Measurements from ENCODE around the gene DLG1. TPM values are rescaled to one million over a fixed set of nuclear protein-coding genes. Genes with fewer than 3 reads are reported as not detected.
A peak's percentile ranks its signal among the peaks of the same experiment; 100 is the strongest.

DLG1 gene
- total RNA-seq, result 115 TPM

GRCh38 chr3:197298341-197298944, at the start of gene DLG1:
Gene DLG1 (minus strand): TSS chr3:197298612. CDS start chr3:197297204, 1,408 bp downstream.
- Histone ChIP-seq H3K27ac (peak within 1 kb of the TSS; percentile 95), H3K4me1 (peaks cover 19% of the 10 kb centered on the region), H3K4me3 (peak within 1 kb of the TSS; percentile 96), H3K36me3 (peaks cover 0 to 6% of the 10 kb centered on the region in 2 donors), H3K27me3 (no peaks in the 10 kb centered on the region), H3K9me3 (no peaks in the 10 kb centered on the region)
- no peak for DNase-seq (ENCODE audit: extremely low spot score in 2 of 2)
- intact Hi-C loops (cut with DNase I), result no loop called here
- TF ChIP-seq POLR2AphosphoS5 (IDR thresholded peaks at IDR 0.05; ENCODE audit: insufficient read depth in 1 of 2, low read depth in 1 of 2) (peak in 1 of 2 donors; percentile 78), POLR2A (IDR thresholded peaks at IDR 0.05) (peak in 1 of 2 donors; percentile 23)
- TF ChIP-seq, protein P1, sequence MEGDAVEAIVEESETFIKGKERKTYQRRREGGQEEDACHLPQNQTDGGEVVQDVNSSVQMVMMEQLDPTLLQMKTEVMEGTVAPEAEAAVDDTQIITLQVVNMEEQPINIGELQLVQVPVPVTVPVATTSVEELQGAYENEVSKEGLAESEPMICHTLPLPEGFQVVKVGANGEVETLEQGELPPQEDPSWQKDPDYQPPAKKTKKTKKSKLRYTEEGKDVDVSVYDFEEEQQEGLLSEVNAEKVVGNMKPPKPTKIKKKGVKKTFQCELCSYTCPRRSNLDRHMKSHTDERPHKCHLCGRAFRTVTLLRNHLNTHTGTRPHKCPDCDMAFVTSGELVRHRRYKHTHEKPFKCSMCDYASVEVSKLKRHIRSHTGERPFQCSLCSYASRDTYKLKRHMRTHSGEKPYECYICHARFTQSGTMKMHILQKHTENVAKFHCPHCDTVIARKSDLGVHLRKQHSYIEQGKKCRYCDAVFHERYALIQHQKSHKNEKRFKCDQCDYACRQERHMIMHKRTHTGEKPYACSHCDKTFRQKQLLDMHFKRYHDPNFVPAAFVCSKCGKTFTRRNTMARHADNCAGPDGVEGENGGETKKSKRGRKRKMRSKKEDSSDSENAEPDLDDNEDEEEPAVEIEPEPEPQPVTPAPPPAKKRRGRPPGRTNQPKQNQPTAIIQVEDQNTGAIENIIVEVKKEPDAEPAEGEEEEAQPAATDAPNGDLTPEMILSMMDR (IDR thresholded peaks at IDR 0.05), result no peak

DNA sequence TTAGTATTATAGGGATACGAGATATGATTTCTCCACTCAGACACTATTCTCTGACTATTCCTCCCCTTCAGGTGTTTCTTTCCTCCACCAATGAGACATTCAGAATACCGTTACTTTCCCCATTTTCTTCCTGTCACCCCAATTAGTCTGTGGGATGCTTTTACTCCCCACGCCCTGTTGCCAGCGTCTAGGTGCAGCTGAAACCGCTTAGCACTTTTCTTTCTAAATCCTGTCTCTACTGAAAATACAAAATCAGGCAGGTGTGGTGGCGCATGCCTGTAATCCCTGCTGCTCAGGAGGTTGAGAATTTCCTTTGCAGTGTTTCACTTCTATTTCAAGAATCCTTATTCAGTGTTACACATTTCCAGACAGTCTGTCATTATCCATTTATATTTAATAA, 49.6 kb upstream of the DLG1 start:
- intact Hi-C loops (cut with DNase I), result no loop called here
- TF ChIP-seq POLR2AphosphoS5 (IDR thresholded peaks at IDR 0.05; ENCODE audit: insufficient read depth in 1 of 2, low read depth in 1 of 2) (no peak), POLR2A (IDR thresholded peaks at IDR 0.05) (no peak)
- TF ChIP-seq, protein P1 (IDR thresholded peaks at IDR 0.05), result no peak
- Histone ChIP-seq H3K4me1 (peaks cover 10% of the 10 kb centered on the region), H3K9me3 (no peaks in the 10 kb centered on the region), H3K4me3 (no peak overlapping the region), H3K36me3 (no peaks in the 10 kb centered on the region), H3K27me3 (no peaks in the 10 kb centered on the region), H3K27ac (no peak overlapping the region)
- DNase-seq (ENCODE audit: extremely low spot score in 2 of 2), result no peak

DNA sequence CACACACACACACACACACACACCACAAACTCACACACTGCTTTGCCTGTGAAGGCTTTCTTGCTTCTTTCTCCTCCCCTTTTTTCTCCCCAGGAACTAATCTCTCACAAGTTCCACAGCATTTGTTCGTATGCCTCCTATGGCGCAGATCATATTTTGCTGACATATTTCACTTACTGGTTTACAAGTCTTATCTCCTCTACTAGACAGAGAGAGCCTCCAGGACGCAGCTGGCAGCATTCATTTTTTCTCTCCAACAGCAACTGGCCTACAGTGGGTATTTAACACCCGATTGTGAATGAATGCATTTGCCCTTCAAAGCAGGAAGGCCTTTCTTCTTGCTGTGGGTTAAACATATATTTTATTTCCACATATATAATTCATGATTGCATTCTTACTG, 47.0 kb upstream of the DLG1 start:
- intact Hi-C loops (cut with DNase I), result no loop called here
- no peak overlapping the region for H3K4me3 ChIP-seq
- no peak overlapping the region for H3K27ac ChIP-seq
- TF ChIP-seq POLR2AphosphoS5 (IDR thresholded peaks at IDR 0.05; ENCODE audit: insufficient read depth in 1 of 2, low read depth in 1 of 2) (no peak), POLR2A (IDR thresholded peaks at IDR 0.05) (no peak)
- peaks cover 3% of the 10 kb centered on the region for H3K4me1 ChIP-seq
- no peaks in the 10 kb centered on the region for H3K27me3 ChIP-seq
- H3K36me3 ChIP-seq, result no peaks in the 10 kb centered on the region
- DNase-seq (ENCODE audit: extremely low spot score in 2 of 2), result no peak
- no peaks in the 10 kb centered on the region for H3K9me3 ChIP-seq

DNA sequence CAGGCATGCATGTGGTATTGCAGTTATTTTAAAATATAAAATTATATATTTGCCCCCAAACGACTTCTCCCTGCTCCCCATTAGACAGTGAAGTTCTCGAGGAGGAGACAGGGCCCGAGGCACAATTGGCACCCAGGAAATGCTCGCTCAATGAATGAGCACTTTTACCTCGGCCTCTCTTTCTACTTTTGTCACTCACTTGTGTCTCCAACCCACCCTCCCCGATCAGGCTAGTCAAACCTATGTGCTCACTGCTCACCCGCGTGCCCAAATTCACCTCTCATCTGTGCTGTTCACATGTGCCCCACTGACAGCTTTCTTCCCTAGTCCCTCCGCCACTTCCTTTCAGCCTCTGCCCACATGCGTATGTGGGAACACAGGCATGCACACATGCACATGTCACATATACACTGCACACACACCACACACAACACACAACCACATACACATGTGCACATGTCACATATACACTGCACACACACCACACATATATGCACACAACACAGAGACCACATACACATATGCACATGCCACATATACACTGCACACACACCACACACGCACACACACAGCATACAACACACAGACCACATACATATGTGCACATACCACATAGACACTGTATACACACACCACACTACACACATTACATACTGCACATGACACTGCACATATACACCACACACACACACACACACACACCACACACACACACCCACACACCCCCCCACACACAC, 46.3 kb upstream of the DLG1 start:
- Histone ChIP-seq H3K9me3 (no peaks in the 10 kb centered on the region), H3K4me3 (no peak overlapping the region), H3K36me3 (no peaks in the 10 kb centered on the region), H3K27ac (no peak overlapping the region), H3K27me3 (no peaks in the 10 kb centered on the region), H3K4me1 (peaks cover 9% of the 10 kb centered on the region)
- no peak for DNase-seq (ENCODE audit: extremely low spot score in 2 of 2)
- intact Hi-C loops (cut with DNase I), result no loop called here
- TF ChIP-seq POLR2AphosphoS5 (IDR thresholded peaks at IDR 0.05; ENCODE audit: insufficient read depth in 1 of 2, low read depth in 1 of 2) (no peak), POLR2A (IDR thresholded peaks at IDR 0.05) (no peak)
- TF ChIP-seq, protein P1 (IDR thresholded peaks at IDR 0.05), result no peak

GRCh38 chr3:197343656-197344408, 45.4 kb upstream of the DLG1 start:
- Histone ChIP-seq H3K4me3 (no peak overlapping the region), H3K9me3 (no peaks in the 10 kb centered on the region), H3K27ac (no peak overlapping the region), H3K4me1 (peaks cover 15% of the 10 kb centered on the region), H3K27me3 (no peaks in the 10 kb centered on the region), H3K36me3 (no peaks in the 10 kb centered on the region)
- intact Hi-C loops (cut with DNase I), result no loop called here
- TF ChIP-seq POLR2A (IDR thresholded peaks at IDR 0.05) (no peak), POLR2AphosphoS5 (IDR thresholded peaks at IDR 0.05; ENCODE audit: insufficient read depth in 1 of 2, low read depth in 1 of 2) (no peak)
- TF ChIP-seq, protein P1 (IDR thresholded peaks at IDR 0.05), result no peak
- no peak for DNase-seq (ENCODE audit: extremely low spot score in 2 of 2)
